K562 (cell line): ENCODE data around the gene CHURC1. TPM values are rescaled to one million over a fixed set of nuclear protein-coding genes. Genes with fewer than 3 reads are reported as not detected.

Experiments
- ATAC-seq: fragments of 200-7000 bp; cut with Tn5 transposase; 3 replicates; pipeline ENCODE4 v1.9.1; 2020; ENCODE audit warnings: moderate library complexity
- BruUV-seq: library from RNA; stranded (reverse); fragments of 400-500 nt; replicated peaks from 2 replicates; lab custom pipeline; 2021; lab: Mats Ljungman, UMichigan
- CTCF ChIA-PET: fragments of 300-600 bp; formaldehyde crosslinking; extraction: SDS; loops from one replicate; lab custom pipeline; 2021; ENCODE audit warnings: low intra/inter-chr PET ratio; lab: Yijun Ruan, JAX
- POLR2A ChIA-PET: fragments of 300-600, 350-650 bp; sonication (Branson Sonifier 250); formaldehyde crosslinking; extraction: SDS; loops from one replicate; lab custom pipeline; 2021; ENCODE audit warnings: antibody characterized with exemption, inconsistent platforms; lab: Yijun Ruan, JAX
- DNase-seq, 4 experiments: peaks; one replicate each; pipeline versions ENCODE4 v3.0.0 to v3.0.0-alpha.2; 2011 to 2018; ENCODE audit warnings: low spot score in 3 of 4, mixed read lengths in 3 of 4; ENCODE audit errors: extremely low read depth in 1 of 4
- FAIRE-seq: peaks from 2 replicates; lab custom pipeline; 2011; peaks lifted over from hg19 to GRCh38; lab: Jason Lieb, UNC
- H2AFZ ChIP-seq: 2 replicates; pipeline ENCODE4 v1.6.0; 2011; ENCODE audit warnings: low read depth, low read length, control low read depth, inconsistent platforms
- H3K27ac ChIP-seq: fragments of 200-600 bp; 3 replicates; pipeline ENCODE4 v1.8.0; 2011; ENCODE audit warnings: low read depth, mild to moderate bottlenecking, control low read depth, inconsistent platforms, low read length, moderate library complexity, mixed read lengths; ENCODE audit errors: extremely low read depth
- H3K27me3 ChIP-seq, 2 experiments: fragments of 300-600 bp in 1 of 2; 2 replicates in 1 of 2; 3 replicates in 1 of 2; pipeline versions ENCODE4 v1.6.0 to v1.8.0; 2011; ENCODE audit warnings: inconsistent platforms in 2 of 2, low read length in 2 of 2, mild to moderate bottlenecking in 1 of 2, mixed read lengths in 1 of 2, moderate library complexity in 1 of 2; ENCODE audit not compliant: control insufficient read depth in 2 of 2, insufficient read depth in 2 of 2
- H3K36me3 ChIP-seq: fragments of 300-600 bp; 3 replicates; pipeline ENCODE4 v1.8.0; 2011; ENCODE audit warnings: mild to moderate bottlenecking, low read length, inconsistent platforms; ENCODE audit not compliant: control insufficient read depth, insufficient read depth
- H3K4me1 ChIP-seq, 2 experiments: fragments of 200-600 bp in 1 of 2; replicated peaks in 1 of 2; 2 replicates in 1 of 2; 3 replicates in 1 of 2; pipeline versions ENCODE4 v1.5.1 to v1.8.0; 2011; ENCODE audit warnings: inconsistent platforms in 2 of 2, low read length in 2 of 2, mild to moderate bottlenecking in 1 of 2, mixed read lengths in 1 of 2, moderate library complexity in 1 of 2; ENCODE audit not compliant: control insufficient read depth in 2 of 2, insufficient read depth in 2 of 2
- H3K4me2 ChIP-seq: 2 replicates; pipeline ENCODE4 v1.6.1; 2011; ENCODE audit warnings: low read length, control low read depth, inconsistent platforms, mixed read lengths; ENCODE audit not compliant: insufficient read depth
- H3K4me3 ChIP-seq: fragments of 200-600 bp; sonication (generic), shearing (Covaris generic); 2 replicates; pipeline ENCODE4 v1.5.1; 2016; ENCODE audit warnings: control low read depth, inconsistent platforms
- H3K79me2 ChIP-seq: fragments of 200-600 bp; 3 replicates; pipeline ENCODE4 v1.8.0; 2011; ENCODE audit warnings: low read length, inconsistent platforms; ENCODE audit not compliant: control insufficient read depth, insufficient read depth
- H3K9ac ChIP-seq, 2 experiments: 2 replicates each; pipeline versions ENCODE4 v1.6.0 to v1.6.1; 2011; ENCODE audit warnings: low read depth in 2 of 2, low read length in 2 of 2, control low read depth in 1 of 2, inconsistent platforms in 1 of 2, mild to moderate bottlenecking in 1 of 2, mixed read lengths in 1 of 2; ENCODE audit not compliant: insufficient read depth in 1 of 2
- H3K9me1 ChIP-seq: one replicate; pipeline ENCODE4 v1.6.0; 2011; ENCODE audit warnings: inconsistent platforms, mild to moderate bottlenecking, low read length, moderate library complexity; ENCODE audit not compliant: control insufficient read depth, insufficient read depth
- H3K9me3 ChIP-seq: replicated peaks from 2 replicates; pipeline ENCODE4 v1.5.1; 2011; ENCODE audit warnings: low read depth, low read length, inconsistent platforms; ENCODE audit not compliant: control insufficient read depth, insufficient read depth
- H4K20me1 ChIP-seq: replicated peaks from 2 replicates; pipeline ENCODE4 v1.6.1; 2011; ENCODE audit warnings: low read length, inconsistent platforms, mixed read lengths; ENCODE audit not compliant: control insufficient read depth, insufficient read depth
- BRF1 ChIP-seq: IDR thresholded peaks from 3 replicates; pipeline ENCODE4 v1.6.1; 2011; ENCODE audit warnings: borderline replicate concordance, mild to moderate bottlenecking; ENCODE audit not compliant: insufficient read length; ENCODE audit errors: extremely low read depth
- E4F1 ChIP-seq: fragments of 250-450 bp; sonication (Bioruptor Pico); IDR thresholded peaks from 2 replicates; pipeline ENCODE4 v1.5.0; 2021; ENCODE audit warnings: mild to moderate bottlenecking, borderline replicate concordance
- ELK1 ChIP-seq: sonication (generic); formaldehyde crosslinking; IDR thresholded peaks from 2 replicates; pipeline ENCODE4 v1.8.1; 2022; ENCODE audit warnings: missing genetic modification reagents
- NEUROD1 ChIP-seq: fragments of 150-350 bp; IDR thresholded peaks from 2 replicates; pipeline ENCODE4 v1.6.1; 2014; ENCODE audit warnings: borderline replicate concordance, low read length, low read depth; ENCODE audit not compliant: partially characterized antibody
- NFRKB ChIP-seq: fragments of 450-650 bp; IDR thresholded peaks from 2 replicates; pipeline ENCODE4 v1.6.1; 2016; ENCODE audit warnings: low read depth
- NR2C2 ChIP-seq, 2 experiments: fragments of 200-800 bp in 1 of 2; sonication (Bioruptor generic) in 1 of 2; sonication (generic) in 1 of 2; formaldehyde crosslinking in 1 of 2; IDR thresholded peaks; 2 replicates each; pipeline versions ENCODE4 v1.6.1 to v1.8.0; 2016 to 2022; ENCODE audit warnings: mild to moderate bottlenecking in 1 of 2, missing compliant biosample characterization in 1 of 2, missing genetic modification characterization in 1 of 2, missing genetic modification reagents in 1 of 2
- PRPF4 ChIP-seq: fragments of 200-400 bp; formaldehyde crosslinking; IDR thresholded peaks from one replicate; pipeline ENCODE4 v1.6.1; 2017; ENCODE audit warnings: low read length, low read depth, mild to moderate bottlenecking; ENCODE audit not compliant: insufficient read depth, poor library complexity, severe bottlenecking
- SMC3 ChIP-seq: conservative IDR thresholded peaks from 2 replicates; pipeline ENCODE4 v1.6.1; 2011; ENCODE audit warnings: low read depth, low read length, improper control_type of control experiment; ENCODE audit not compliant: insufficient read depth
- VEZF1 ChIP-seq: fragments of 200-800 bp; sonication (Bioruptor generic); IDR thresholded peaks from 2 replicates; pipeline ENCODE4 v1.6.1; 2017; ENCODE audit warnings: missing genetic modification characterization, missing compliant biosample characterization
- ZNF175 ChIP-seq: fragments of 200-800 bp; sonication (Bioruptor generic); IDR thresholded peaks from 2 replicates; pipeline ENCODE4 v1.6.1; 2016; ENCODE audit warnings: low read depth, mild to moderate bottlenecking, missing genetic modification characterization, missing compliant biosample characterization
- ZNF561 ChIP-seq: fragments of 450-650 bp; formaldehyde crosslinking; conservative IDR thresholded peaks from 2 replicates; pipeline ENCODE4 v1.4.0; 2020; ENCODE audit warnings: mild to moderate bottlenecking, moderate library complexity
- WGBS: fragments of 100-300 bp; shearing (Covaris generic); methylation state at CpG from one replicate; pipeline ENCODE4 v1.1.6; 2016; ENCODE audit warnings: low coverage, mixed read lengths; ENCODE audit not compliant: insufficient coverage; ENCODE audit errors: missing lambda C conversion rate; 5-methylcytosine and 5-hydroxymethylcytosine counted together
- in situ Hi-C: fragments of 300-500 bp; cut with MboI; formaldehyde crosslinking; loops from 4 replicates; pipeline ENCODE4 v1.15.0; 2018; ENCODE audit warnings: inconsistent platforms, mixed read lengths
- intact Hi-C: fragments of 100-400 bp; cut with micrococcal nuclease; formaldehyde crosslinking; loops from 2 replicates; pipeline ENCODE4 v1.14.2; 2022
- polyA plus RNA-seq, 8 experiments: library from polyadenylated mRNA; depleted of rRNA in 4 of 8; stranded (reverse) in 5 of 8; unstranded in 3 of 8; fragments of >200 nt; fragmentation: Nextera tagmentation in 2 of 8; fragmentation: Illumina TruSeq in 1 of 8; extraction: Ambion mirVana in 2 of 8; extraction: Trizol in 1 of 8; gene quantifications; 2 replicates each; pipeline versions ENCODE4 v1.2.1 to v1.2.3, GENCODE V29; 2011 to 2014; ENCODE audit warnings: inconsistent platforms in 1 of 8, missing spikeins in 1 of 8
- total RNA-seq, 7 experiments: library from RNA; depleted of rRNA in 6 of 7; stranded (reverse); fragments of >200 nt in 6 of 7; fragmentation: Illumina TruSeq in 2 of 7; extraction: Trizol in 2 of 7; gene quantifications; 2 replicates each; pipeline versions ENCODE4 v1.2.1 to v1.2.3, GENCODE V29; 2011 to 2021; ENCODE audit warnings: low replicate concordance in 1 of 7

Gene CHURC1
- total and polyA plus RNA-seq, 9 of the 15 experiments (the other 6 are each of a cell fraction or from before 2014, with no cell fraction given), result 27.3 to 239 (median 45.6) TPM

GRCh38 chr14:64947710-64948611 is 33.7 kb downstream of the CHURC1 start:
- no TSS peak for BruUV-seq
- TF ChIP-seq ZNF175 (CRISPR knock-in tag) (no peak), PRPF4 (no peak), BRF1 (no peak), ZNF561 (CRISPR knock-in tag) (no peak), ELK1 (CRISPR knock-in tag) (no peak), E4F1 (CRISPR knock-in tag) (no peak), NR2C2 (CRISPR knock-in tag; IDR thresholded peaks at IDR 0.05) (no peak), NR2C2 (tag; IDR thresholded peaks at IDR 0.05) (no peak), NFRKB (no peak), VEZF1 (no peak), SMC3 (no peak), NEUROD1 (no peak)
- TF ChIP-seq, all 486 proteins: peak for 0
- no peak overlapping the region for H3K4me2 ChIP-seq
- no peak overlapping the region for H3K27ac ChIP-seq
- no peaks in the 10 kb centered on the region; a peak in 1 of 5 replicates for H3K4me1 ChIP-seq
- ATAC-seq (no peak), DNase-seq (no peak), FAIRE-seq (no peak)
- intact Hi-C loops (no loop called here), in situ Hi-C loops (no loop called here)
- H3K27me3 ChIP-seq, result no peaks in the 10 kb centered on the region
- no peak overlapping the region for H3K4me3 ChIP-seq
- no peaks in the 10 kb centered on the region for H3K79me2 ChIP-seq
- POLR2A ChIA-PET, result interaction anchor here (0.9 to 1.0 kb wide), 2 partner anchors 11 to 13 kb away, joined by 4 to 6 read pairs; no protein-coding TSS in a partner anchor
- H3K36me3 ChIP-seq, result no peaks in the 10 kb centered on the region
- H4K20me1 ChIP-seq, result no peaks in the 10 kb centered on the region
- CTCF ChIA-PET, result no interaction called here
- no peaks in the 10 kb centered on the region for H3K9me1 ChIP-seq
- H3K9me3 ChIP-seq, result no peaks in the 10 kb centered on the region
- H2AFZ ChIP-seq, result no peak overlapping the region
- WGBS, result 78% methylated on average over 10 of the region's 28 CpGs
- no peak overlapping the region for H3K9ac ChIP-seq
